ENCODE results near the gene BGN. TPM values are rescaled to one million over a fixed set of nuclear protein-coding genes. Genes with fewer than 3 reads are reported as not detected.

The BGN gene
- total and polyA plus RNA-seq, 3 experiments from 2014 or later = not detected

GRCh38 chrX:153464116-153464515, 30.7 kb upstream of the BGN start:
- Histone ChIP-seq H3K36me3 (ENCODE audit: insufficient read depth, low read length) (no peaks in the 10 kb centered on the region), H3K4me1 (ENCODE audit: insufficient read depth, low read length) (no peaks in the 10 kb centered on the region), H3K9me3 (ENCODE audit: low read length) (no peaks in the 10 kb centered on the region), H3K27ac (ENCODE audit: low read depth, low read length) (no peak overlapping the region), H3K27me3 (ENCODE audit: insufficient read depth, low read length, poor library complexity, severe bottlenecking) (no peaks in the 10 kb centered on the region), H3K4me3 (ENCODE audit: low read length) (no peak overlapping the region)
- H3K9me3 Mint-ChIP-seq = no peaks in the 10 kb centered on the region
- H3K27ac Mint-ChIP-seq = no peak overlapping the region
- no peak overlapping the region for H3K4me3 Mint-ChIP-seq
- ChIA-PET CTCF (no interaction called here), POLR2A (no interaction called here)
- no peak for DNase-seq
- H3K27me3 Mint-ChIP-seq = peaks cover 0 to 5% of the 10 kb centered on the region in 2 donors
- peaks cover 0 to 55% (median 3%) of the 10 kb centered on the region in 3 donors for H3K36me3 Mint-ChIP-seq
- peaks cover 6 to 11% (median 9%) of the 10 kb centered on the region in 3 donors for H3K4me1 Mint-ChIP-seq

- peaks cover 0 to 43% (median 0%) of the 10 kb centered on the region in 3 donors for H3K36me3 Mint-ChIP-seq
- POLR2A ChIA-PET = no interaction called here
- CTCF ChIA-PET = interaction anchor here (0.8 kb wide), 1 partner anchor 41 kb away, joined by 3 read pairs; no protein-coding TSS in a partner anchor
Measured at GRCh38 chrX:153465691-153466380, 28.9 kb upstream of the BGN start.

GRCh38 chrX:153468008-153468580, 26.7 kb upstream of the BGN start:
- Mint-ChIP-seq H3K36me3 (peaks cover 0 to 28% (median 0%) of the 10 kb centered on the region in 3 donors), H3K27me3 (peaks cover 0 to 3% of the 10 kb centered on the region in 2 donors), H3K9me3 (no peaks in the 10 kb centered on the region), H3K4me1 (peaks cover 5 to 23% (median 14%) of the 10 kb centered on the region in 3 donors), H3K4me3 (peak overlapping the region in 2 of 7 donors; percentile 11 to 65), H3K27ac (no peak overlapping the region)
- ChIA-PET CTCF (no interaction called here), POLR2A (interaction anchor here (0.5 kb wide), 1 partner anchor 130 kb away, joined by 3 read pairs; no protein-coding TSS in a partner anchor)
- peaks cover 11% of the 10 kb centered on the region for H3K4me1 ChIP-seq (ENCODE audit: insufficient read depth, low read length)
- H3K4me3 ChIP-seq (ENCODE audit: low read length) = no peak overlapping the region
- DNase-seq = no peak
- H3K27me3 ChIP-seq (ENCODE audit: insufficient read depth, low read length, poor library complexity, severe bottlenecking) = no peaks in the 10 kb centered on the region
- no peaks in the 10 kb centered on the region for H3K9me3 ChIP-seq (ENCODE audit: low read length)
- no peak overlapping the region for H3K27ac ChIP-seq (ENCODE audit: low read depth, low read length)
- H3K36me3 ChIP-seq (ENCODE audit: insufficient read depth, low read length) = no peaks in the 10 kb centered on the region

More at GRCh38 chrX:153465691-153466380, 28.9 kb upstream of the BGN start:
- H3K36me3 ChIP-seq (ENCODE audit: insufficient read depth, low read length) = no peaks in the 10 kb centered on the region
- Mint-ChIP-seq H3K27ac (peak overlapping the region in 1 of 8 donors; percentile 72), H3K4me3 (no peak overlapping the region), H3K27me3 (peaks cover 0 to 3% of the 10 kb centered on the region in 2 donors), H3K9me3 (no peaks in the 10 kb centered on the region), H3K4me1 (peaks cover 9 to 17% (median 9%) of the 10 kb centered on the region in 3 donors)
- H3K27me3 ChIP-seq (ENCODE audit: insufficient read depth, low read length, poor library complexity, severe bottlenecking) = no peaks in the 10 kb centered on the region
- H3K4me1 ChIP-seq (ENCODE audit: insufficient read depth, low read length) = peaks cover 5% of the 10 kb centered on the region
- DNase-seq = no peak
- H3K27ac ChIP-seq (ENCODE audit: low read depth, low read length) = no peak overlapping the region
- no peak overlapping the region for H3K4me3 ChIP-seq (ENCODE audit: low read length)
- no peaks in the 10 kb centered on the region for H3K9me3 ChIP-seq (ENCODE audit: low read length)

GRCh38 chrX:153469811-153470410, 24.9 kb upstream of the BGN start:
- Histone ChIP-seq H3K27me3 (ENCODE audit: insufficient read depth, low read length, poor library complexity, severe bottlenecking) (no peaks in the 10 kb centered on the region), H3K27ac (ENCODE audit: low read depth, low read length) (peak overlapping the region; percentile 59), H3K36me3 (ENCODE audit: insufficient read depth, low read length) (no peaks in the 10 kb centered on the region), H3K9me3 (ENCODE audit: low read length) (no peaks in the 10 kb centered on the region), H3K4me1 (ENCODE audit: insufficient read depth, low read length) (peaks cover 16% of the 10 kb centered on the region), H3K4me3 (ENCODE audit: low read length) (peak overlapping the region; percentile 80)
- H3K4me3 Mint-ChIP-seq = peak overlapping the region; percentile 79 to 92 (median 82)
- ChIA-PET POLR2A (no interaction called here), CTCF (interaction anchor here (0.6 to 4.0 kb wide), 5 partner anchors 9 to 529 kb away, joined by 3 to 31 read pairs (median 4); no protein-coding TSS in a partner anchor)
- H3K27ac Mint-ChIP-seq = peak overlapping the region in 6 of 8 donors; percentile 45 to 83 (median 58)
- H3K4me1 Mint-ChIP-seq = peaks cover 5 to 27% (median 19%) of the 10 kb centered on the region in 3 donors
- DNase-seq = peak in 3 of 5 donors; percentile 5 to 51 (median 7)
- H3K9me3 Mint-ChIP-seq = no peaks in the 10 kb centered on the region
- peaks cover 0 to 1% of the 10 kb centered on the region in 2 donors for H3K27me3 Mint-ChIP-seq
- peaks cover 0 to 10% (median 0%) of the 10 kb centered on the region in 3 donors for H3K36me3 Mint-ChIP-seq

- Histone ChIP-seq H3K36me3 (ENCODE audit: insufficient read depth, low read length) (no peaks in the 10 kb centered on the region), H3K27ac (ENCODE audit: low read depth, low read length) (peak within 1 kb of the TSS; percentile 59), H3K4me3 (ENCODE audit: low read length) (peak within 1 kb of the TSS; percentile 80), H3K9me3 (ENCODE audit: low read length) (no peaks in the 10 kb centered on the region), H3K27me3 (ENCODE audit: insufficient read depth, low read length, poor library complexity, severe bottlenecking) (no peaks in the 10 kb centered on the region), H3K4me1 (ENCODE audit: insufficient read depth, low read length) (peaks cover 16% of the 10 kb centered on the region)
- Mint-ChIP-seq H3K36me3 (peaks cover 0 to 10% (median 0%) of the 10 kb centered on the region in 3 donors), H3K4me1 (peaks cover 5 to 27% (median 19%) of the 10 kb centered on the region in 3 donors), H3K27me3 (peaks cover 0 to 1% of the 10 kb centered on the region in 2 donors), H3K9me3 (no peaks in the 10 kb centered on the region), H3K4me3 (peak within 1 kb of the TSS; percentile 79 to 92 (median 82)), H3K27ac (peak within 1 kb of the TSS; percentile 45 to 91 (median 76))
- peak; percentile 81 to 91 (median 83) for DNase-seq
- ChIA-PET POLR2A (interaction anchor here (0.9 to 1.3 kb wide), 2 partner anchors 438 to 530 kb away, joined by 3 to 5 read pairs; no protein-coding TSS in a partner anchor), CTCF (interaction anchor here (0.6 to 4.0 kb wide), 6 partner anchors 37 to 529 kb away, joined by 3 to 31 read pairs (median 4); no protein-coding TSS in a partner anchor)
Measured at GRCh38 chrX:153470411-153471363, 24.1 kb upstream of the BGN start, which contains the start of gene HAUS7. Gene HAUS7 (minus strand): TSS chrX:153470576. CDS start chrX:153470557, 19 bp downstream.

- Mint-ChIP-seq H3K27ac (peak overlapping the region in 1 of 8 donors; percentile 17), H3K4me1 (peaks cover 5 to 27% (median 19%) of the 10 kb centered on the region in 3 donors), H3K27me3 (peaks cover 0 to 5% of the 10 kb centered on the region in 2 donors), H3K4me3 (peak overlapping the region in 1 of 7 donors; percentile 15), H3K9me3 (no peaks in the 10 kb centered on the region), H3K36me3 (peaks cover 0 to 7% (median 0%) of the 10 kb centered on the region in 3 donors)
- Histone ChIP-seq H3K27me3 (ENCODE audit: insufficient read depth, low read length, poor library complexity, severe bottlenecking) (no peaks in the 10 kb centered on the region), H3K4me3 (ENCODE audit: low read length) (no peak overlapping the region), H3K27ac (ENCODE audit: low read depth, low read length) (no peak overlapping the region), H3K9me3 (ENCODE audit: low read length) (no peaks in the 10 kb centered on the region), H3K4me1 (ENCODE audit: insufficient read depth, low read length) (peaks cover 16% of the 10 kb centered on the region), H3K36me3 (ENCODE audit: insufficient read depth, low read length) (no peaks in the 10 kb centered on the region)
- POLR2A ChIA-PET = interaction anchor here (0.5 to 1.3 kb wide), 3 partner anchors 439 to 1056 kb away, joined by 3 to 5 read pairs (median 3); no protein-coding TSS in a partner anchor
- CTCF ChIA-PET = interaction anchor here (1.1 to 4.0 kb wide), 4 partner anchors 36 to 530 kb away, joined by 4 to 31 read pairs (median 8); no protein-coding TSS in a partner anchor
- DNase-seq = no peak
Measured at GRCh38 chrX:153471663-153472280, 23.0 kb upstream of the BGN start.
